Pancreas (tissue), 10 donors: ENCODE measurements around the gene YBX2. TPM values are rescaled to one million over a fixed set of nuclear protein-coding genes. Genes with fewer than 3 reads are reported as not detected.

ENCODE experiments used
- ATAC-seq, 4 donors: fragments of 200-7000 bp; cut with Tn5 transposase; one replicate each; pipeline versions ENCODE4 v1.8.0 to v1.9.1; 2020; ENCODE audit warnings: mild to moderate bottlenecking in 4 of 4, moderate library complexity in 4 of 4
- DNase-seq, 6 donors: peaks; one replicate each; pipeline ENCODE4 v3.0.0-alpha.2; 2020
- FAIRE-seq: peaks from 2 replicates; lab custom pipeline; 2012; peaks lifted over from hg19 to GRCh38; lab: Jason Lieb, UNC
- H3K27ac ChIP-seq, 4 donors: fragments of 200-600 bp; sonication (generic); 1 replicate in 3 of 4; 2 replicates in 1 of 4; pipeline versions ENCODE4 v1.5.0 to v1.8.0; 2020
- H3K27me3 ChIP-seq, 4 donors: fragments of 200-600 bp; one replicate each; pipeline ENCODE4 v1.8.0; 2021
- H3K36me3 ChIP-seq, 3 donors: fragments of 200-600 bp; sonication (generic) in 1 of 3; one replicate each; pipeline versions ENCODE4 v1.5.0 to v1.8.0; 2020 to 2021
- H3K4me1 ChIP-seq, 3 donors: fragments of 200-600 bp; one replicate each; pipeline ENCODE4 v1.8.0; 2021
- H3K4me3 ChIP-seq, 4 donors: fragments of 200-600 bp; sonication (generic) in 2 of 4; one replicate each; pipeline versions ENCODE4 v1.5.0 to v1.8.0; 2020 to 2021
- H3K9me3 ChIP-seq, 4 donors: fragments of 200-600 bp; one replicate each; pipeline ENCODE4 v1.8.0; 2021
- WGBS, 2 donors: extraction: QIAGEN DNeasy Blood & Tissue Kit; methylation state at CpG; one replicate each; pipeline ENCODE4 v1.1.7; 2013; 5-methylcytosine and 5-hydroxymethylcytosine counted together
- intact Hi-C, 3 donors: fragments of 100-400 bp; cut with DNase I; formaldehyde crosslinking; loops; one replicate each; pipeline versions ENCODE4 v1.11.1 to v1.14.2; 2022
- polyA plus RNA-seq, 2 donors: library from polyadenylated mRNA; stranded (reverse); fragments of 200-250 nt; gene quantifications; one replicate each; pipeline ENCODE4 v1.2.3, GENCODE V29; 2013
- total RNA-seq, 6 donors: library from RNA; stranded (reverse); fragmentation: NEBNext Ultra II Directional in 4 of 6; extraction: Animal tissue kit (Norgen Biotek cat#: 25700) in 4 of 6; gene quantifications; one replicate each; pipeline versions ENCODE4 v1.2.1 to v1.2.4, GENCODE V29; 2021 to 2023
- TF ChIP-seq, protein P1 (sequence below), 4 donors: fragments of 200-600 bp; sonication (generic) in 3 of 4; IDR thresholded peaks; one replicate each; pipeline versions ENCODE4 v1.5.0 to v1.8.0; 2021; ENCODE audit warnings: antibody characterized with exemption in 4 of 4
- donor health status: healthy with polysubstance abuse.
- donor health status: DM: no; HTN: no; CAD: no; lungs with moderate emphysema.
- donor health status: DM: no; HTN: no; CAD: no.
- donor health status: control.
- donor health status: control.
- donor health status: Bipolar disorder and iron deficiency.
- donor health status: DM: yes; HTN: yes; CAD: no.
- donor health status: DM: no; HTN: no; CAD: no.
- donor health status: DM: no; HTN: no; CAD: no.
- donor health status: DM: yes; HTN: yes; CAD: no.

The YBX2 gene
- total and polyA plus RNA-seq, 8 donors = 0.12 to 1.2 (median 0.41) TPM

DNA sequence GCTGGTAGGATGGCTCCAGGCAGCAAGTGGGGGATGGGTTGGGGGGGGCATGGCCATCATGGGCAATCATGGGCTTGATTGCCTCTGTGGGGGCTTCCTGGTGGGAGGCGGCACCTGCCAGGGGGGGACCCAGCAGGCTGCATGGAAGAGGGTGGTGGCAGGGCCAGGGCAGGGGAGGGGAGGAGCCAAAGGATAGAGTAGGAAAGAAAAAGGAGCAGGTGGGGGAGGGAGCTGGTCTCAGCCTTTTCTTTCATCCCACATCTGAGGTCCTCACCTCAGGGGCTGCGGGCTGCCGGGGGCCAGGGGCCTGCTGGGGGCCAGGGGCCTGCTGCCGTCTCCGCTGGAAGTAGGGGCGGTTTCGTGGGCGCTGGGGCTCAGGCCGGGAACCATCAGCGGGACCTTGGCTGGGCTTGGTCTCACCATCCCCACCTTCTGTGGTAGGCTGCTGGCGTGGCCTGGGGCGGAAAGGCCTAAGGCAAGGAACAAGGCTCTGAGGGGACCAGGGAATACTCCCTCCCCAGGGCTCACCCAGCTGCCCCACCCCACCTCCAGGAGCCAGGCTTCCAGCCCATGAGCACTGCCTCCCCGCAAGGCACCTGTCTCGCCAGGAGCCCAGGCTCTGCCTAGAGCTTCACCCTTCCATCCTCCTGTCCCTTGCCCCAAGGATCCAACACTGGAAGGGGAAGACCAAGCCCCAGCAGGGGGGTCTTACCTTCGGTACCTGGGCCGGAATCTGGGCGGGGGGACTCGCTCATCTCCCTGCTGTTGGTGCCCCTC, 5.0 kb downstream of the YBX2 start:
- H3K4me1 ChIP-seq = peaks cover 0 to 5% (median 0%) of the 10 kb centered on the region in 3 donors
- no peak overlapping the region for H3K4me3 ChIP-seq
- DNase-seq = no peak
- intact Hi-C loops = loop anchor here in 1 of 3 donors (10.0 kb wide), 1 partner anchor 245 kb away; the partner anchor contains the start of gene SLC16A11
- no peaks in the 10 kb centered on the region for H3K36me3 ChIP-seq
- 85 to 88% methylated on average over 17 to 18 of the region's 18 CpGs for WGBS, 2 donors
- no peaks in the 10 kb centered on the region for H3K27me3 ChIP-seq
- no peak for FAIRE-seq
- TF ChIP-seq, protein P1, sequence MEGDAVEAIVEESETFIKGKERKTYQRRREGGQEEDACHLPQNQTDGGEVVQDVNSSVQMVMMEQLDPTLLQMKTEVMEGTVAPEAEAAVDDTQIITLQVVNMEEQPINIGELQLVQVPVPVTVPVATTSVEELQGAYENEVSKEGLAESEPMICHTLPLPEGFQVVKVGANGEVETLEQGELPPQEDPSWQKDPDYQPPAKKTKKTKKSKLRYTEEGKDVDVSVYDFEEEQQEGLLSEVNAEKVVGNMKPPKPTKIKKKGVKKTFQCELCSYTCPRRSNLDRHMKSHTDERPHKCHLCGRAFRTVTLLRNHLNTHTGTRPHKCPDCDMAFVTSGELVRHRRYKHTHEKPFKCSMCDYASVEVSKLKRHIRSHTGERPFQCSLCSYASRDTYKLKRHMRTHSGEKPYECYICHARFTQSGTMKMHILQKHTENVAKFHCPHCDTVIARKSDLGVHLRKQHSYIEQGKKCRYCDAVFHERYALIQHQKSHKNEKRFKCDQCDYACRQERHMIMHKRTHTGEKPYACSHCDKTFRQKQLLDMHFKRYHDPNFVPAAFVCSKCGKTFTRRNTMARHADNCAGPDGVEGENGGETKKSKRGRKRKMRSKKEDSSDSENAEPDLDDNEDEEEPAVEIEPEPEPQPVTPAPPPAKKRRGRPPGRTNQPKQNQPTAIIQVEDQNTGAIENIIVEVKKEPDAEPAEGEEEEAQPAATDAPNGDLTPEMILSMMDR (IDR thresholded peaks at IDR 0.05) = no peak
- H3K27ac ChIP-seq = no peak overlapping the region
- ATAC-seq = no peak
- H3K9me3 ChIP-seq = no peaks in the 10 kb centered on the region

DNA sequence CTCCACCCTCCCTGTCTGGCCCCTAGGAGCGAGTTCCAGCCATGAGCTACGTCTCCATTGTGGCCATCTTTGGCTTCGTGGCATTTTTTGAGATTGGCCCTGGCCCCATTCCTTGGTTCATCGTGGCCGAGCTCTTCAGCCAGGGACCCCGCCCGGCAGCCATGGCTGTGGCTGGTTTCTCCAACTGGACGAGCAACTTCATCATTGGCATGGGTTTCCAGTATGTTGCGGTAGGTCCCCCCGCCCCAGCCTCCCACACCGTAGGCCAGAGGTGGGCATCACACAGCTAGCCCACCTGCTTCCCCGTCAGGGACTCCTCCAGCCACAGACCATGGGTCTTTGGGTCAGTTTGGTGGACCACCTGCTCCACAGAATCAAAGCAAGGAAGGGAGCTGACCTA, 8.8 kb downstream of the YBX2 start:
- H3K36me3 ChIP-seq = no peaks in the 10 kb centered on the region
- TF ChIP-seq, protein P1 (IDR thresholded peaks at IDR 0.05) = no peak
- no peak overlapping the region for H3K27ac ChIP-seq
- no peaks in the 10 kb centered on the region for H3K27me3 ChIP-seq
- no peak overlapping the region for H3K4me3 ChIP-seq
- peaks cover 4 to 13% (median 9%) of the 10 kb centered on the region in 3 donors for H3K4me1 ChIP-seq
- ATAC-seq (no peak), FAIRE-seq (no peak), DNase-seq (no peak)
- 85 to 89% methylated on average over 12 of the region's 12 CpGs for WGBS, 2 donors
- no peaks in the 10 kb centered on the region for H3K9me3 ChIP-seq
- intact Hi-C loops = no loop called here

DNA sequence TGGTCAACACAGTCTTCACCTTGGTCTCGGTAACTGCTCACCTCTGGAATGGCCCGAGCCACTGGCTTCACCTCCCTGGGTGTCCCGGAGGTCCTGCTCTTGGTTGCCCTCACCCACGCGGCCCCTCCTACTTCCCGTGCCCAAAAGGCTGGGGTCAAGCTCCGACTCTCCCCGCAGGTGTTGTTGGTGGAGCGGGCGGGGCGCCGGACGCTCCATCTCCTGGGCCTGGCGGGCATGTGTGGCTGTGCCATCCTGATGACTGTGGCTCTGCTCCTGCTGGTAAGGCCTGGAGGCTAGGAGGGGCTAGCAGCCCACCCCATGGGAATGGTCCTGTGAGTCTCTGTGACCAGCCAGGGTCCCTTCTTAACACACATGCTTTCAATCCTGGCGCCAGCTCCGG, 9.5 kb downstream of the YBX2 start:
- 87 to 95% methylated on average over 16 of the region's 16 CpGs for WGBS, 2 donors
- FAIRE-seq (no peak), DNase-seq (no peak), ATAC-seq (no peak)
- Histone ChIP-seq H3K36me3 (no peaks in the 10 kb centered on the region), H3K4me3 (no peak overlapping the region), H3K27ac (no peak overlapping the region), H3K27me3 (no peaks in the 10 kb centered on the region), H3K4me1 (peaks cover 5 to 14% (median 9%) of the 10 kb centered on the region in 3 donors), H3K9me3 (no peaks in the 10 kb centered on the region)
- TF ChIP-seq, protein P1 (IDR thresholded peaks at IDR 0.05) = no peak
- intact Hi-C loops = no loop called here

GRCh38 chr17:7283471-7284216, 10.8 kb downstream of the YBX2 start:
- TF ChIP-seq, protein P1 (IDR thresholded peaks at IDR 0.05) = no peak
- no peak for FAIRE-seq
- intact Hi-C loops = no loop called here
- Histone ChIP-seq H3K27ac (no peak overlapping the region), H3K27me3 (no peaks in the 10 kb centered on the region), H3K4me1 (peaks cover 5 to 14% (median 9%) of the 10 kb centered on the region in 3 donors), H3K4me3 (no peak overlapping the region), H3K36me3 (no peaks in the 10 kb centered on the region), H3K9me3 (no peaks in the 10 kb centered on the region)
- 86% methylated on average over 18 of the region's 18 CpGs for WGBS, 2 donors
- DNase-seq = no peak
- no peak for ATAC-seq
